Measurements from ENCODE around the gene PTGER1. TPM values are rescaled to one million over a fixed set of nuclear protein-coding genes. Genes with fewer than 3 reads are reported as not detected.

PTGER1 gene
- total and polyA plus RNA-seq, 9 of the 15 experiments (the other 6 are each of a cell fraction or from before 2014, with no cell fraction given) = 0.06 to 0.36 (median 0.31) TPM; not detected in 5

DNA sequence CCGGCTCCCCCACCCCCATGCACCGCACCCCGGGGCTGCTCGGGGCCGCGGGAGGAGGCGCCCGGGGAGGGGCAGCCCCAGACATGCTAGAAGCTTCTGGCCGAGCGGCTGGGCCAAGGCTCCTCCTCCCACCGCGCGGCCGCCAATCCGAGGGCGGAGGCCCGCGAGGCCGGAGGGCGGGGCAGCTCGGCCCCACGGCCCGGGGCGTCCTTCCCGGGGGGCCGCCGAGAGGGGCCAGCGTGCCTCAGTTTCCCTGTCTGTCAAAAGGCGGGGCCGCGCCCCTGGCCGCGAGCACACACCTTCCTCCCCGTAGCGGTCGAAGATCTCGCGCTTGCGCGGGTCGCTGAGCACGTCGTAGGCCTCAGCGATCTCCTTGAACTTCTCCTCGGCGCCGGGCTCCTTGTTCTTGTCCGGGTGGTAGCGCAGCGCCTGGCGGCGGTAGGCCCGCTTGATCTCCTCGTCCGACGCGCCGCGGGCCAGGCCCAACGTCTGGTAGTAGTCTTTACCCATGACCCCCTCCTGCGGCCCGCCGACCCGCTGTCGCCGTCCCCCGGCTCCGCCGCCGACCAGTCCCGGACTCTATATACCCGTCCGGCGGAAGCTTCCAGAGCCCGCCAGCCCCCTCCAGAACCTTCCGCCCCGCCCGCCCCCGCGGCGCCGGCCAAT lies 42.8 kb upstream of the PTGER1 start, which contains the start of gene DNAJB1 (continued):
- TF ChIP-seq NFRKB (IDR thresholded peaks at IDR 0.05; ENCODE audit: low read depth) (no peak), ZBTB1 (CRISPR knock-in tag; IDR thresholded peaks at IDR 0.05; ENCODE audit: borderline replicate concordance, low read depth) (peak; percentile 76; the same call in 1 of the 2 replicates), TFAP4 (CRISPR knock-in tag; IDR thresholded peaks at IDR 0.05; ENCODE audit: borderline replicate concordance) (peak; percentile 54), PTRF (tag; IDR thresholded peaks at IDR 0.05) (no peak), ZNF274 (IDR thresholded peaks at IDR 0.05; ENCODE audit: borderline replicate concordance, low read depth, low read length) (no peak), CBX5 (IDR thresholded peaks at IDR 0.05; ENCODE audit: borderline replicate concordance, low read depth) (no peak), ZNF133 (CRISPR knock-in tag; IDR thresholded peaks at IDR 0.05) (no peak), THRAP3 (IDR thresholded peaks at IDR 0.05; ENCODE audit: borderline replicate concordance) (no peak), CHD4 (IDR thresholded peaks at IDR 0.05; ENCODE audit: insufficient read depth, insufficient replicate concordance, low read depth, low read length, poor library complexity, severe bottlenecking) (no peak), HLTF (IDR thresholded peaks at IDR 0.05) (peak; percentile 53; the same call in 1 of the 2 replicates), ETS2 (tag; IDR thresholded peaks at IDR 0.05; ENCODE audit: borderline replicate concordance, poor library complexity, severe bottlenecking) (no peak), LARP7 (IDR thresholded peaks at IDR 0.05) (no peak), NCOR1 (IDR thresholded peaks at IDR 0.05) (0 out of 2 replicates have a peak, but pooled peaks have one; percentile 33), KLF6 (CRISPR knock-in tag; IDR thresholded peaks at IDR 0.05; ENCODE audit: borderline replicate concordance) (no peak), HDAC2 (IDR thresholded peaks at IDR 0.05) (no peak), GABPA (tag; conservative IDR thresholded peaks at IDR 0.05; ENCODE audit: low read depth) (no peak; the same call in 1 of the 2 replicates), ZNF232 (CRISPR knock-in tag; IDR thresholded peaks at IDR 0.05) (no peak), RNF219 (CRISPR knock-in tag; IDR thresholded peaks at IDR 0.05) (no peak)
- TF ChIP-seq, protein P1, sequence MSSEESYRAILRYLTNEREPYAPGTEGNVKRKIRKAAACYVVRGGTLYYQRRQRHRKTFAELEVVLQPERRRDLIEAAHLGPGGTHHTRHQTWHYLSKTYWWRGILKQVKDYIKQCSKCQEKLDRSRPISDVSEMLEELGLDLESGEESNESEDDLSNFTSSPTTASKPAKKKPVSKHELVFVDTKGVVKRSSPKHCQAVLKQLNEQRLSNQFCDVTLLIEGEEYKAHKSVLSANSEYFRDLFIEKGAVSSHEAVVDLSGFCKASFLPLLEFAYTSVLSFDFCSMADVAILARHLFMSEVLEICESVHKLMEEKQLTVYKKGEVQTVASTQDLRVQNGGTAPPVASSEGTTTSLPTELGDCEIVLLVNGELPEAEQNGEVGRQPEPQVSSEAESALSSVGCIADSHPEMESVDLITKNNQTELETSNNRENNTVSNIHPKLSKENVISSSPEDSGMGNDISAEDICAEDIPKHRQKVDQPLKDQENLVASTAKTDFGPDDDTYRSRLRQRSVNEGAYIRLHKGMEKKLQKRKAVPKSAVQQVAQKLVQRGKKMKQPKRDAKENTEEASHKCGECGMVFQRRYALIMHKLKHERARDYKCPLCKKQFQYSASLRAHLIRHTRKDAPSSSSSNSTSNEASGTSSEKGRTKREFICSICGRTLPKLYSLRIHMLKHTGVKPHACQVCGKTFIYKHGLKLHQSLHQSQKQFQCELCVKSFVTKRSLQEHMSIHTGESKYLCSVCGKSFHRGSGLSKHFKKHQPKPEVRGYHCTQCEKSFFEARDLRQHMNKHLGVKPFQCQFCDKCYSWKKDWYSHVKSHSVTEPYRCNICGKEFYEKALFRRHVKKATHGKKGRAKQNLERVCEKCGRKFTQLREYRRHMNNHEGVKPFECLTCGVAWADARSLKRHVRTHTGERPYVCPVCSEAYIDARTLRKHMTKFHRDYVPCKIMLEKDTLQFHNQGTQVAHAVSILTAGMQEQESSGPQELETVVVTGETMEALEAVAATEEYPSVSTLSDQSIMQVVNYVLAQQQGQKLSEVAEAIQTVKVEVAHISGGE (CRISPR knock-in tag; IDR thresholded peaks at IDR 0.05) = peak in 1 of 3 experiments; percentile 64; a peak in 4 of 6 replicates
- TF ChIP-seq, protein P2, sequence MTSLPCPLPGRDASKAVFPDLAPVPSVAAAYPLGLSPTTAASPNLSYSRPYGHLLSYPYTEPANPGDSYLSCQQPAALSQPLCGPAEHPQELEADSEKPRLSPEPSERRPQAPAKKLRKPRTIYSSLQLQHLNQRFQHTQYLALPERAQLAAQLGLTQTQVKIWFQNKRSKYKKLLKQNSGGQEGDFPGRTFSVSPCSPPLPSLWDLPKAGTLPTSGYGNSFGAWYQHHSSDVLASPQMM (CRISPR knock-in tag; IDR thresholded peaks at IDR 0.05) = no peak
